Measurements from ENCODE around the gene CDH4.

Gene CDH4

DNA sequence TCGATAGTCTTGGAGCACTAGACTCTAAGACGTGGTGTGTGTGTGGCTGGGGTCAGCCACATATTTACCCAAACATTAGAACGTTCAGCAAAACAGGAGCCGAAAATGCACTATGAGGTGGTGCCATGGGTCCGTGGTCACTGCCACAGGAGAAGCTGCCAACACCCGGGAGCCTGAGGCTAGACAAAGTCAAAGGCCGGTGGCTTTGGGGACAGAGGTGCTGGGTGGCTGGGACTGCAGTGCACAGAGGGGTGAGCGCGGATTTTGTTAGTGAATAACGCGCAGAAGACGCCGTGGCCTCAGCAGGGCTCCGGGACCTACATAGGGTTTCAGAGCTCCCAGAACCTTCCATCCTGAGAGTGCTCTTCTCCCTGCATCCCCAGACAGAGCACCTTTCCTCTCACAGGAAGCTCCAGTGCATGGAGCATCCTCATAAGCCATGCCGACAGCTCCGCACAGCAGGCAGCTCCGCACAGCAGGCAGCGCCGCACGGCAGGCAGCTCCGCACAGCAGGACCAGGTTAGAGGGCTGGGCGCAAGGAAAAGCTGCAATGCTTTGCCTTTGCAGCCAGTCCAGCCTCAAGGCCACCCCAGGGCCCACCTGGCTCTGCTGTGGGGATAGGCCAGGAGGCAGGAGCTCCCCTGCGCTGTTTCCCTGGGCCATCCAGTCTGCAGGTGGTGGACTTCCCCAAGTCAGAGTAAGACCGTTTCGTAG, 509.5 kb downstream of the CDH4 start:
- DNase-seq (ENCODE audit: low spot score) (no peak), FAIRE-seq (no peak)

DNA sequence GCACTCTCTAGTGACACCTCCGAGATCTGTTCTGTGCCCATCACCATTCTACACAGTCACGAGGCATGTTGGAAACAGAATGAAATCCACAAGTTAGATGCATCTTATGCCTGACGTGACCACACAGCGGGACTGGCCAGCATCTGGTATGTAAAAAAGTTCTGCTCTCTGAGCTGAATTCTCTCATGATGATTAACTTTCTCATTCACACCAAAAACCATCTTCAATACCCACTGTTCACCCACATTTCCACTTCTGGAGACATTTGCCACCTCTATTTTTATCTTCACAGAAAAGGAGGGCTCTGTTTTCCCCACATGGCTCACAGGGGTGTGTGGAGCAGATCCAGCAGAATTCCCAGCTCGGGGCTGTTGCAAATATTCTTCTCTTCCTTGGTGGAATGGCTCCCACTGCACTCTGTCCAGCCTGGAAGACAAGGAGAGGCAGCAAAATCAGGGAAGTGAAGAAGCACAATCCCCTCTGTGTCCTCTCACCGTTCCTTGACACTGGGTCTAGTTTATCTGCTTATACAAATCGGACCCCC, 510.2 kb downstream of the CDH4 start:
- FAIRE-seq (no peak), DNase-seq (ENCODE audit: low spot score) (no peak)

DNA sequence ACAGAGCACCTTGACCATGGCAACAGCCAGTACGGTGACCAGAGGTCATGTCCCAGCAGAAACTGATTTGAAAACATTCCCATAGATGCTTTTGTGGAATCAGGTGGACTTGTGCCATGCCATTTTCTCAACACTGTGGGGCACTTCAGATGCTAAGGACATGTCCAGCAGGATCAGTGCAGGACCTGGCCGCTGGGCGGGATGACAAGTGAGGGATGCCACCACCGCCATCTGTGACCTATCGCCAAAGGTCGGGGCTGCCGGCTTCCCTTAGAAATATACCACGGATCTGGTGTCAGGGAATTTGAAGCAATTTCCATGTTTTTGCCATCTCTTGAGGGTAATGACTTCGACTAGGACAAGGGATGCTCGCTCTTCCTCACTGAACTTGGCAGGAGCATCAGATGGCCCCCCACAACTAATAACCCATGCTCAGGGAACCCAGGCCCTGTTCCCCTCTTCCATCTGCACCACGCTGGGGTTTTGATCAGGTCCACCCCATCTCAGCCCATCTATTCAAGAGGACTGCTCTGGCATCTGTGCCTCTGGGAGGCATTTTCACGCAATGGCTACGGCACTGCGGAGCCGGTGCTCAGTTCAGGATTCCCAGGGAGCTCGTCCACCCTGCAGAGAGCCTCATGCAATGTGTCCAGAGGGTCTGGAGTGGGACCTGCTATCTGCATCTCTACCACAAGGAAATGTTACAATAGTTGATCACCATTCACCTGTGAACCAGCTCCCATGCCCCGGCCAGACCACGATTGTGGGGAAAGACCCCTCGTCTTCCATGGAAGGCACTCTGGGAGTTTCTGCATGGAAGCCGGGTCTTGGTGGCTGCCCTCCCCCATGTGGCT, 511.1 kb downstream of the CDH4 start:
- FAIRE-seq (no peak), DNase-seq (ENCODE audit: low spot score) (no peak)

DNA sequence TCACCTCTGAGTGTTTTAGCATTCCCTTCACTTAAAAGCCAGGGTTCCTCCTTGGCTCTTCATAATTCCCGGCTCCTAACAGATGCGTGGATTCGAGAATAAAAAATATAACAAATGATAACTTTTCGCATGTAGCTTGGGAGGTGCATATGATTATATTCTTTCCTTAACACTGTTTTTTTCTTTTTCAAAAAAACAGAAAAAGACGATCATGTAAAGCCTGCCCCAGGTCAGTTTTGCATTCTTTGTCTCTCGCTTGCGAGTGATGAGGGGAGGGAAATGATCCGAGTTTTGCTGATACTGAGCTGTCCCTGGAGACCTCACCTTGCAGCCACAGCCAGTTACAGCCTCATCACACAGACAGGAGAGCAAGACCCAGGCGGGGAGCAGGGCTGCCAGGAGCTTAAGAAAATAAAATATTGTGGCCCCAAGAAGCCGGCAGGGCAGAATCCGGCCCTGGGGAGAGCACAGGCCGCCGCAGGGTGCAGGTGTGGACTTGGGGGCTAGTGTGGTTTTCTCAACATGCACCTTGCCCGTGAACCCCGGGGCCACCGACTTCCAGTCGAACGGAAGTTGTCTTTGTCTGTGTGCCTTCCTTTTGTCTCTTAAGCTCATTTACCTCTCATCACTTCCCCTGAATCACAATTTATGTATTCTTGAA, 511.8 kb downstream of the CDH4 start:
- FAIRE-seq = no peak
- DNase-seq (ENCODE audit: low spot score) = no peak

DNA sequence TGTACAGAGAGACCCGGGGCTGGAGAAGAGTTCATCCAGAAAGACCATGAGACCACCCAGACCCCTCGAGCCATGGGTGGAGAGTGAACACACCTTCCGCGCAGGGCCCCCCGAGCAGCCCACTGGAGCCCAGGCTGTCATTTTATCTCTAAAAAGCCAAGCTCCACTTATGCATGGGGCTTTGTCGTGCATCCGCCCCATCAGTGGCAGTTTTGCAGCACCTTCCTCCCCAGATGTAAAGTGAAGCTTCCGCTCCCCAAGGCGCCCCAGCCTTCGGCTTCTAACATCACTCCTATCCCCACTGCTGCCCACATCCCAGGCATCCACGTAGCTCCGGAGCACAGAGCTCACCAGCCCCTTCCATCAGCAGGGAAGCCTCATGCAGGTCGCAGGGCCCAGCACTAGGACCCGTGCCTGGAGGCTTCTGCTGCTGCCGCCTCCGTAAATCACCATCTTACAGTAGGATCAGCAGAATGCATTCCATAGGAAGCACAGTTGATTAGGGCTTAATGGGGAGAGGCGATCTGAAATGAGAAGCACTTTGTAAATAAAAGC, 512.5 kb downstream of the CDH4 start:
- FAIRE-seq = no peak
- no peak for DNase-seq (ENCODE audit: low spot score)

DNA sequence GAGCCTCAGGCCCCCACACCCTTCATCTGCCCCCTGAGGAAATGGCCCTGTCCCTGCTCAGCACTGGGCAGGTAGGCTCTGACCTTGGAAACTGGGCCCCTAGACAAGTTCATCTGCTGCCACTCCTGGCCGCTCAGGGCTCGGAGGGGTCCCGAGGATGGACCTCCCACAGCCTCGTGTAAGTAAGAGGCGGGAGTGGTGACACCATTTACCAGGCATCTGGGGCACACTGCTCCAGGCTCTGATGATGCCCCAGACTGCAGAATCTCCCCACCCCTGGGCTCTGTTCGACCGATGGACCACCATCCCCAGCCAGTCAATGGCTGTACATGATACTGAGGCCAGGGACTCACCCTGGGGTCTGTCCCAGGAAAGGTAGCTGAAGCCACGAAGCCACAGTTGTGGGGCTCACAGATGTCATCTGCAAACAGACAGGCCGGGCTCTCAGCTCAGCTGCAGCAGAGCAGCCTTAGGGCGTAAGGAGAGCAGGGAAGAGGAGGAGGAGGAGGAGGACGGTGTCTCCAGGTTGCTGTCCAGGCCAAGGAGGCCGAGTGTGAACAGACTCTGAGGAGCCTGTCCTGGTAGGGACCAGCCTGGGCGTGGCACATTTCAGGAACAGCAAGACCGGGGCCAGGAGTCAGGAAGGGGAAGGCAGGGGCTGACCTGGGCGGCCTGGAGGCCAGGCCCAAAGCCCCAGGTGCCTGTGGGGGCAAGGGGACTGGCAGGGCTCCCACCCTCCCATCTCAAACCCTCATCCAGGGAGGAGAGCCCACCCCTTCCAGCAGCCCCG, 513.2 kb downstream of the CDH4 start:
- FAIRE-seq (no peak), DNase-seq (ENCODE audit: low spot score) (no peak)

DNA sequence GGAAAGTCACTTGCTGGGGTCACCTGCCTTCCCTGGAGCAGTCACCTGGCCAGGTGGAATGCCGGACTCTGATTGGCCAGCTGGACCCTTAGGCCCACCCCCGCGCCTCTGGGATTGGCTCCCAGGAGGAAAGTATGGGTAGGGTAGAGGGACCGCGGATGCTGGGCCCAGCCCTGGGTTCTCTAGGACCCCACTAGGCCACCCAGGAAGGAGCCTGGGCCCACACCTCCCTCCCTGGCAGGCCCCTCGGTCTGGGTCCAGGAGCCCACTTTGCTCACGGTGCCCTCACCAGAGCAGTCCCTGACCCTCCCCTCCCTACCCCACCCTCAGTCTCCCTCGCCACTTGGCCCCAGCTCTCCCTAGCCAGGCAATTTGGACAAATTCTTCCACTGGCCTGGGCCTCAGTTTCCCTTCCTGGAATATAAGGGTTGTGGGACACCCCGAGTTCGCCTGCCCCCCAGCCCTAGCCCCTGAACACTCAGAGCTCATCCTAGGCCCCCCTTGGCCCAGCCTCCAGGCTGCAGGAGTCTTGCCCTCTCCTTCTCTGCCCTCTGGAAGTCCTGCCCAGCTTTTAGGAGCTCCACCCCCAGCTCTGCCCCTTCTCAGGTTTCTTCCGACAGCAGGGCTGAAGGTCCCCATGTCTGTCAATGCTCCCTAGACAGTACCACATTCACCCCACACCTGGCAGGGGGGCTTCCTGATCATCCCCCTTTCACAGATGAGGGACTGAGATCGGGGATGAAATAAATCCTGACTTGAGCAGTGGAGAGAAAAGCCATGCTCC, 514.0 kb downstream of the CDH4 start:
- FAIRE-seq = no peak

DNA sequence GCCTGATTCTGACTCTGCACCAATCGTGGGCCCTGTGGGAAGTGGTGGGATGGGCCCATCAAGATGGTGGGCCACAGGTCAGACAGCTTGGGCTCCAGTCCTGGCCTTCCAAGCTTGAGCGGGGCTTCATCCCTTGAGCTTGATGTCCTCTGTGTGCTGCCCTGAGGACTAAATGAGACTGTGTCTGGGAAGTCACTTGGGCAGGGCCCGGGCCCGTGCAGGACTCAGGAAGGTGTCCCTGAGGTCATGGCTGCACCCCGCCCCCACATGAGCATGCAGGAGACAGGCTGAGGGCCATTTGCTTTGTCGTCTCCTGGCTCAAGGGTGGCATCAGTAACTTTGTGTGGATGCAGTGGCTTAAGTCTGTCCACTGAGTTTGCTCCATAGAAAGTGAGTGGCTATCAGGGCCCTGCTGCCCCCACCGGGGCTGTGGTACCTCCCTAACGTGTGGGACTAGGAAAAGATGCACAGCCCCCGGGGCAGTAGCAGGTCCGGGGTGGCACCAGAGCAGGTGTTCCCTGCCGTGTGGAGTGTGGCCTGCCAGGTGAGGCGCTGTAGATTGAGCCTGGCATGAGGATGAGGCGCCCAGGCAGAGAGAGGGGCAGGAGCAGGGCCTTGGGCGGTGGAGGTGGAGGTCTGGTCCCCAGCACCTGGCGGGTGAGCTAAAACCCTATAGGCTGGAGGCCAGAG, 515.0 kb downstream of the CDH4 start:
- no peak for FAIRE-seq
- DNase-seq (ENCODE audit: low spot score) = no peak

More for the DNA sequence above, 514.0 kb downstream of the CDH4 start:
- DNase-seq (ENCODE audit: low spot score) = no peak

DNA sequence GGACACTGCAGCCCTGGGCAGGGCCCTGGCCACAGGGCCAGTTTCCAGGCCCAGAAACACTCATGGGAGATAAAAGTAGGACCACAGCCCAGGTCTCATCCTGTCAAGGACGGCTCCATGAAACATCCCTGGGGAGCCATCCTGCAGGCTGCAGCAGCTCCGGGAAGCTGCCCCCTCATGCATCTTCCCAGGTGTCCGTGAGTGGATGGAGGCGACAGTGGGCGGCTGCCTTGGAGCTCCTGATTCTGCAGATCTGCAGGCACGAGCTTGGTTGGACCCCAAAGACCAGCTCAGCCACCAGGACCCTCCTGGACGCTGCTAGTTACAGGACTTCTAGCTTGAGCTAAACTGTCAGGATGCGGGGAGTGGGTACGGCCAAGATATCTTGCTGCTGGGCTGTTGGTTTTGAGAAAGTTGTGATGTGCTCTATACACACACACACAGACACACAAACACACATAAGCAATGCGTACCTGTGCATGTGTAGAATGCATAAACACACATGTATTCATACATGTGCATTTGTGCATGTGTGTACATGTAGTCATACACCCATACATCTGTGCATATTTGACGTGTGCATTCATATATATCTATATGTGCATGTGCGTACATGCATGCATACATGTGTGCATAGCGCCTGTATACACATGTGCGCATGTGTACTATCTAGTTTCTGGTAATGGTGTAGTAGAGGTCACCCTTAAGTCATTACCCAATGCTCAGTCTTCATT, 515.9 kb downstream of the CDH4 start:
- DNase-seq (ENCODE audit: low spot score) (no peak), FAIRE-seq (no peak)

DNA sequence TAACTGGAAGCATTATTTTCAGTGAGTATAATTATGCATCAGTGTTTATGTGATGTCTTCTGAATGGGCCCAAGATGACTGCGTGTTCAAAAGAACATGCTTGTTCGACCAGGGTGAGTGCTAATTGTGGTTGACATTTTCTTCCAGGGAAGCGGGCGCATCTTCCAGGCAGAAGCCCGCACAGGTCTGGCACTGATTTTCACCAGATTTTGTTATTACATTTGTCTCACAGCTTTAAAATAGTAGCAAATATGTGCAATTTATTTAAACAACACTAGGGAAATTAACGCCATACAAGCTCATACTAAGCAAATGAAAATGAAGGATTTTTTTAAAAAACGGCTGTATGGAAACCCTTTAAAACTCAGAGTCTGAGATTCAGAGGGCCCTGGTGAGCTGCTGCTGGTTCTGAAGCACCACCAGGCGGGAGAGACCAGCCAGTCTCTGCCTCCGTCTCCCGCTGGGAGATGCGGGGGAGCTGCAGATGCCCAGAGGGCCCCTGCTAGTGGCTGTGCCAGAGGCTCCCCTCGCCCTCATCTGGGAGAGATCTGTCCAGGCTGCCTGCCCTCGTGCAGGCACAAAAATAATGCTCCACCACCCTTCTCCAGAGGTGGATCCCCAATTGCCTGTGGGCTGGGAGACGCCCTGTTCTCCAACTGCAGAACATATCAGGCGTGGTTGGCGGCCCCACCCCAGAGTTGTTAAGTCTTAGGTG, 516.7 kb downstream of the CDH4 start:
- no peak for FAIRE-seq
- DNase-seq (ENCODE audit: low spot score) = no peak

DNA sequence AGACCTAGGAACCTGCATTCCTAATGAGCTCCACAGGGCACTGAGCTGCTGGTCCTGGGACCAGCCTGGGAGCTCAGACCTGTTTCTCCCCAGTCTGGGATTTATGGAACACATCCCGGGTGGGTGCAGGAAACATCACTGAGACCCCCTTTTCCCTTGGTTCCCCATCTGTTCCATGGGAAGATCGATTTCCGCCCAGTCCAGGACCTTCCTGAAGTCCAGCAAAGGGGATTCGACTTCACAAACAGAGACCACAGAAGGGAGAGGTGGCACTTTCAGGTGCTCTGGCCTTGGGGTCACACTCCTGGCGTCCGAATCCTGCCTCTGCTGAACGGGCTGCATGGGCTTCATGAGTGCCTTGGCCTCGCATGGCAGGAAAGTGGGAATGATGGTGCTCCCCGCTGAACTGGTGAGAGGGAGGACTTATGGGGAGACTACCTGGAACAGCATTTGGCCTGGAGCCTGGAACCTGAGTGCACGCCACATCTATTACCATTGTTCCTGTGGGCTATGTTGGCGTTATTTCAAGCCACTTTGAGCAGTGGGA, 517.3 kb downstream of the CDH4 start:
- FAIRE-seq (no peak), DNase-seq (ENCODE audit: low spot score) (no peak)

DNA sequence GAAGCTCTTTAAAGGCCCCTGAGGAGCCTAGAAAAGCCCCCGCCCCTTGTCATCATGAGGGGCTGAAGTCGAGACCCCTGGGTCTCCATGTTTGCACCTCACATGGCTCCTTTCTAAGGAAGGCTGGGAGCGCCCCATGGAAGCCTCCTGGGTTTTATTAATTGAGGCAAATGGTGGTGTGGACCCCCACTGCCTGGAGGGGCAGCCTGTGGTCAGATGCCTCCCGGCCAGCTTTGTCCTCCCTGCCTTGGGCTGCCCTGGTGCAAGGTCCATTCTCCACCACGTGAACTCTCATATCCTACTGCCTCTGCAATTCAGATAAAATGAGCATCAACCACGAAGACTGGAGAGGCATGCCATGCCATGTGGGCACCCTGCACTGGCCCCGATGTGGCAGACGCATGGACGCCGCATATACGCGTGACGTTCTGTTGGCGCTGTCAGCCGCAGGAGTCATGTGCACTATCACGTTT, 518.1 kb downstream of the CDH4 start:
- FAIRE-seq (no peak), DNase-seq (ENCODE audit: low spot score) (no peak)

DNA sequence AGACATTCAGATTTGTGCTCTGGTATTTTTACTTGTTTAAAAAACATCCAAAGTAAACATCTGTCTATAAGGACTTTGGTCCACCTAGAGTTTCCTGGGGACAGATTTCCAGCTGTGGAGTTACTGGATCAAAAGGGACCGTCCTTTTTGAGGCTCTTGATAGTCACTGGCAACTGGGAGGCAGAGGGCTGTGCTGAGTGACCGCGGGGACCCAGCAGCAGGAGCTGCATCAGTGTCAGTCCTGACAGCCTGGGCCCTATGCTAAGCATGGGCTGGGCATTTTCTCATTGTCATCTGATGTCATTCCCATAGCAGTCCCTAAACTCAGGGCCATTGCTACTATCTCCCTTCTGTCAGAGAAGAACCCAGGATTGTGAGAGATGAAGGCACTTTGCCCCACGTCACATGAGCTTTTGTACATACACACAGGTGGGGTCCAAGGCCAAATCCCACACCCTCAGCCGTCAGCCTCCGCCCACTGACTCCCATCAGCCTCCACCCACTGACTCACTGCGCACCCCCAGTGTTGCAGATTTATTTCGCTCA, 519.8 kb downstream of the CDH4 start:
- DNase-seq (ENCODE audit: low spot score) = no peak
- FAIRE-seq = no peak

DNA sequence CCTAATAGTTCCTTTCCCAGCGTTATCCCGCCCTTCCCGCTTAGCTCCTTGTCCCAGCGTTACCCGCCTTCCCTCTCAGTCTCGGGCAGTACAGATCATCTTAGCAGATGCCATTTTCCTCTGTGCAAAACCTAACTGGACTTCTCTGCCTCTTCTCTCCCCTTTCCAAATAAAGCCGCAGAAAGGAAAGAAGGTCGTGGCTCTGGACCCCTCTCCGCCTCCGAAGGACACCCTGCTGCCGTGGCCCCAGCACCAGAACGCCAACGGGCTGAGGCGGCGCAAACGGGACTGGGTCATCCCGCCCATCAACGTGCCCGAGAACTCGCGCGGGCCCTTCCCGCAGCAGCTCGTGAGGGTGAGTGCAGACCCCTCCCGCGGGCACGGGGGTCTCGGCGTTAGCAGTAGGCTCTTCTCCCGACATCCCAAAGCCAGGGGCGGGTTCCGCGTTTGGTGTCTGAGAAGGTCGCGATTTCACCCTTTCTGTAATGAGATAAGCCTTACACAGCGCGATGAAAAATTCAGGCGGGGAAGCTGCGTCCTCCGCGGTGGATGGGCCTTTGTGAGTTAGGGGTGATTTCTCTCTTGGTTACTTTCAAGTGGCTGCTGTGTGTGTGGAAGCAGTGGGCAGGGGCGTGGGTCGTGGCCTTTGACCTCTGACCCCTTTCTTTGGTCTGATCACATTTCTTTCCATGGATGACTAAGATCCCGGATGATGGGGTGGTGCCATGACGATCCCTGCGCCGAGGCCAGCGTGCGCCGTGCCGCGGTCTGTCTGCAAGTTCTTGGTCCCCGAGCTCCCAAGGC, 521.0 kb downstream of the CDH4 start:
- FAIRE-seq (no peak), DNase-seq (ENCODE audit: low spot score) (no peak)

DNA sequence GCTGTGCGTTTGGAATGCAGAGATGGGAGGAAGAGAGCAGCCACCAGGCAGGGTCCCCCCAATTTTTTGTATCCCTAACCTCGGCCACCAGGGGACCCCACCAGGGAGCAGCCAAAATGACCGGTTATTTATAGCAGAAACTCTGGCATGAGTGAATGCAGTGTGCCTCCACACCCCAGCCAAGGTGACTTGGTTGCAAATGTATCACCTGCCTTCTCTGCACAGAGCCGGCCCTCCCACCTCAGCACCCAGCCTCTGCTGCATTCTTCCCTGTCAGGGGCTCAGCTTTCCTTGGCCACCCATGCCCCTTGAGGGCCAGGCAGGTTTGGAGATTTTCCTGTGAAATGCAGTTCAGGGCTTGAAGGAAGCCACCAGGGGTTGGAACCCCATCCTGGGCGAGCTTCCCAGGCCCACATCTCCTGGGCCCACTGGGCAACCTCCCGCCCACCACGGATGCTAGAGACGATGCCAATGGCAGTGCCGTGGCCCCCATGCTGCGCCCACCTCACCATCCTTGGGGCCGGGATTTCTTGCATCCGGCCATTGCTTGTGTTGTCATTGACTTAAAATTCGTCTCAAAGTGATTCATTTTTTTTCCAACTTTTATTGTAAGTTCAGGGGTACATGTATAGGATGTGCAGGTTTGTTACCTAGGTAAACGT, 522.0 kb downstream of the CDH4 start:
- FAIRE-seq (no peak), DNase-seq (ENCODE audit: low spot score) (no peak)

DNA sequence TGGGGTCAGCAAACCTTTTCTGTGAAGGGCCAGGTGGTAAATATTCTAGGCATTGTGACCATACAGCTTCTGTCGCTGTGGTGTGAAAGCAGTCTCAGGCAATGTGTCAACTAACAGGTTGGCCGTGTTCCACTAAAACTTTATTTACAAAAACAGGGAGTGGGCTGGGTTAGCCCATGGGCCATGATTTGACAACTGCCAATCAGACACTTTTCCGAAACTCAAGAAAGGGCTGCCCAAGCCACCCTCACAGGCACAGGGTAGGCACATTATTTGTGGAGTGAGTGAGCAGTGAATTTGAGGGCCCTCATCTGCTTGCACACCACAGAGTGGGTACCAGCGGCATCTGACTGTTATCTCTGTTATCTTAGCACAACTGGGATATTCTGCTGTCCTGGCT, 523.4 kb downstream of the CDH4 start:
- no peak for FAIRE-seq

More for the DNA sequence above, 523.4 kb downstream of the CDH4 start:
- DNase-seq (ENCODE audit: low spot score) = no peak
